B cell (primary cell): ENCODE measurements around the gene DIABLO. TPM values are rescaled to one million over a fixed set of nuclear protein-coding genes. Genes with fewer than 3 reads are reported as not detected.

Experiments
- ATAC-seq: fragments of 200-7000 bp; cut with Tn5 transposase; one replicate; pipeline ENCODE4 v1.10.0; 2021; ENCODE audit warnings: low read depth, mild to moderate bottlenecking, moderate number of reproducible peaks, moderate library complexity
- CTCF ChIA-PET: fragments of 350-600 bp; sonication (Branson Sonifier 250); formaldehyde crosslinking; loops from one replicate; lab custom pipeline; 2021; ENCODE audit warnings: antibody characterized with exemption, inconsistent platforms; lab: Charles Lee
- POLR2A ChIA-PET: fragments of 350-600 bp; sonication (Branson Sonifier 250); formaldehyde crosslinking; loops from one replicate; lab custom pipeline; 2021; ENCODE audit warnings: antibody characterized with exemption; lab: Charles Lee
- DNase-seq: peaks from one replicate; pipeline ENCODE4 v3.0.0; 2013
- H2AFZ ChIP-seq: 2 replicates; pipeline ENCODE4 v1.6.1; 2012; ENCODE audit warnings: mild to moderate bottlenecking, low read depth, low read length; ENCODE audit not compliant: insufficient read depth, poor library complexity, severe bottlenecking
- H3K27ac ChIP-seq, 2 donors: 1 replicate in 1 of 2; 2 replicates in 1 of 2; pipeline ENCODE4 v1.5.1; 2012 to 2013; ENCODE audit warnings: low read length in 2 of 2, mild to moderate bottlenecking in 2 of 2, moderate library complexity in 1 of 2
- H3K27me3 ChIP-seq, 4 experiments: fragments of 200-600 bp in 1 of 4; sonication (generic) in 1 of 4; replicated peaks in 1 of 4; 1 replicate in 2 of 4; 2 replicates in 2 of 4; pipeline versions ENCODE4 v1.6.1 to v1.7.0; 2013 to 2016; ENCODE audit warnings: low read length in 3 of 4, mild to moderate bottlenecking in 2 of 4, mixed read lengths in 1 of 4, moderate library complexity in 1 of 4; ENCODE audit not compliant: insufficient read depth in 4 of 4, control insufficient read depth in 3 of 4; ENCODE audit errors: control extremely low read depth in 1 of 4
- H3K36me3 ChIP-seq, 2 experiments: replicated peaks in 1 of 2; 1 replicate in 1 of 2; 2 replicates in 1 of 2; pipeline versions ENCODE4 v1.6.1 to v1.7.1; 2013; ENCODE audit warnings: low read length in 1 of 2; ENCODE audit not compliant: insufficient read depth in 2 of 2, control insufficient read depth in 1 of 2; ENCODE audit errors: control extremely low read depth in 1 of 2, extremely low read depth in 1 of 2
- H3K4me1 ChIP-seq, 2 donors: fragments of 200-600 bp in 1 of 2; sonication (generic) in 1 of 2; 1 replicate in 1 of 2; 2 replicates in 1 of 2; pipeline versions ENCODE4 v1.5.1 to v1.6.1; 2013 to 2017; ENCODE audit warnings: low read length in 2 of 2; ENCODE audit not compliant: control insufficient read depth in 2 of 2, insufficient read depth in 2 of 2
- H3K4me2 ChIP-seq: replicated peaks from 2 replicates; pipeline ENCODE3; 2012; ENCODE audit warnings: mild to moderate bottlenecking, low read depth, low read length; ENCODE audit not compliant: poor library complexity, severe bottlenecking
- H3K4me3 ChIP-seq, 5 experiments: fragments of 200-600 bp in 1 of 5; sonication (generic) in 1 of 5; 1 replicate in 3 of 5; 2 replicates in 2 of 5; pipeline versions ENCODE4 v1.5.1 to v1.7.0; 2011 to 2016; ENCODE audit warnings: low read length in 4 of 5, mild to moderate bottlenecking in 4 of 5, low read depth in 2 of 5, control low read depth in 1 of 5, moderate library complexity in 1 of 5; ENCODE audit not compliant: insufficient read depth in 1 of 5; ENCODE audit errors: control extremely low read depth in 1 of 5, extremely low read depth in 1 of 5
- H3K79me2 ChIP-seq: fragments of 200-600 bp; sonication (generic); one replicate; pipeline ENCODE4 v1.6.0; 2016; ENCODE audit warnings: low read length; ENCODE audit not compliant: control insufficient read depth, insufficient read depth
- H3K9ac ChIP-seq: fragments of 200-600 bp; sonication (generic); 2 replicates; pipeline ENCODE4 v1.6.1; 2017; ENCODE audit warnings: mild to moderate bottlenecking, low read length, moderate library complexity
- H3K9me3 ChIP-seq, 3 donors: one replicate each; pipeline versions ENCODE4 v1.6.1 to v1.7.1; 2013; ENCODE audit warnings: low read length in 2 of 3; ENCODE audit not compliant: control insufficient read depth in 2 of 3, insufficient read depth in 1 of 3; ENCODE audit errors: control extremely low read depth in 1 of 3
- H4K20me1 ChIP-seq: 2 replicates; pipeline ENCODE4 v1.6.0; 2012; ENCODE audit warnings: mild to moderate bottlenecking, low read length; ENCODE audit not compliant: insufficient read depth, control insufficient read depth, poor library complexity, severe bottlenecking
- H3K27ac Mint-ChIP-seq: one replicate; pipeline ENCODE4 v1.8.0; 2021; ENCODE audit warnings: mixed read lengths
- H3K27me3 Mint-ChIP-seq: one replicate; pipeline ENCODE4 v1.8.0; 2021; ENCODE audit warnings: mixed read lengths
- H3K4me1 Mint-ChIP-seq: one replicate; pipeline ENCODE4 v1.8.0; 2021; ENCODE audit warnings: mixed read lengths
- H3K4me3 Mint-ChIP-seq: one replicate; pipeline ENCODE4 v1.8.0; 2021; ENCODE audit warnings: mixed read lengths
- H3K9me3 Mint-ChIP-seq: one replicate; pipeline ENCODE4 v1.8.0; 2022; ENCODE audit warnings: mixed read lengths; ENCODE audit not compliant: insufficient read depth
- CTCF ChIP-seq: fragments of 200-600 bp; IDR thresholded peaks from one replicate; pipeline ENCODE4 v1.8.0; 2022; ENCODE audit warnings: antibody characterized with exemption, mild to moderate bottlenecking
- EZH2 ChIP-seq: IDR thresholded peaks from 2 replicates; pipeline ENCODE4 v1.6.1; 2012; ENCODE audit warnings: borderline replicate concordance, low read depth, mild to moderate bottlenecking, moderate library complexity, low read length; ENCODE audit not compliant: insufficient read depth, poor library complexity, severe bottlenecking
- WGBS: methylation state at CpG from one replicate; pipeline ENCODE4 v1.1.5; 2013; ENCODE audit warnings: missing lambda C conversion rate; ENCODE audit not compliant: insufficient coverage; 5-methylcytosine and 5-hydroxymethylcytosine counted together
- intact Hi-C: fragments of 100-400 bp; cut with micrococcal nuclease; formaldehyde crosslinking; loops from one replicate; pipeline ENCODE4 v1.10.0; 2022
- polyA plus RNA-seq: library from polyadenylated mRNA; depleted of rRNA; stranded (reverse); fragments of >200 nt; gene quantifications from 2 replicates; pipeline ENCODE4 v1.2.3, GENCODE V29; 2012
- total RNA-seq, 2 donors: library from RNA; stranded (reverse); fragments of 120-200 nt in 1 of 2; gene quantifications; 1 replicate in 1 of 2; 2 replicates in 1 of 2; pipeline versions ENCODE4 v1.2.3 to v1.2.4, GENCODE V29; 2013 to 2022

Gene DIABLO
- total and polyA plus RNA-seq, 2 donors (not counting 1 experiment from before 2014, with no cell fraction given): 36.8 to 44.6 TPM

GRCh38 chr12:122195405-122195804 is 30.4 kb downstream of the DIABLO start:
- H3K27me3 Mint-ChIP-seq: peaks cover 36% of the 10 kb centered on the region

GRCh38 chr12:122194804-122195203 is 31.0 kb downstream of the DIABLO start:
- ChIA-PET POLR2A (no interaction called here), CTCF (interaction anchor here (0.9 to 2.1 kb wide), 2 partner anchors 276 to 278 kb away, joined by 3 to 7 read pairs; partner anchors contain the start of gene CFAP251)
- Histone ChIP-seq H3K9me3 (peaks cover 0 to 6% (median 0%) of the 10 kb centered on the region in 3 donors), H2AFZ (no peak overlapping the region), H3K4me1 (no peaks in the 10 kb centered on the region), H3K79me2 (no peaks in the 10 kb centered on the region), H3K36me3 (no peaks in the 10 kb centered on the region), H3K27ac (no peak overlapping the region), H3K4me2 (no peak overlapping the region), H3K27me3 (peaks cover 0 to 6% (median 2%) of the 10 kb centered on the region in 4 experiments), H3K4me3 (no peak overlapping the region), H4K20me1 (no peaks in the 10 kb centered on the region), H3K9ac (no peak overlapping the region)
- intact Hi-C loops: no loop called here
- no peak overlapping the region for H3K27ac Mint-ChIP-seq
- ATAC-seq (no peak), DNase-seq (no peak)
- no CpG with 5 or more reads among the region's 1 CpG for WGBS
- no peak overlapping the region for H3K4me3 Mint-ChIP-seq
- no peak for TF ChIP-seq CTCF
- no peak for TF ChIP-seq EZH2
- peaks cover 2% of the 10 kb centered on the region for H3K4me1 Mint-ChIP-seq
- no peaks in the 10 kb centered on the region for H3K9me3 Mint-ChIP-seq
- H3K27me3 Mint-ChIP-seq: peaks cover 30% of the 10 kb centered on the region

More at GRCh38 chr12:122195405-122195804, 30.4 kb downstream of the DIABLO start:
- peaks cover 2% of the 10 kb centered on the region for H3K4me1 Mint-ChIP-seq
- ATAC-seq (no peak), DNase-seq (no peak)
- peaks cover 0 to 13% (median 7%) of the 10 kb centered on the region in 4 experiments for H3K27me3 ChIP-seq
- CTCF ChIA-PET: interaction anchor here (0.9 kb wide), 1 partner anchor 36 kb away, joined by 3 read pairs; no protein-coding TSS in a partner anchor
- H3K27ac Mint-ChIP-seq: no peak overlapping the region
- 100% methylated on average over 3 of the region's 4 CpGs for WGBS
- TF ChIP-seq CTCF (no peak), EZH2 (no peak)
- H3K9ac ChIP-seq: no peak overlapping the region
- H3K4me2 ChIP-seq: no peak overlapping the region
- no peak overlapping the region for H3K4me3 Mint-ChIP-seq
- H3K9me3 ChIP-seq: peaks cover 0 to 6% (median 0%) of the 10 kb centered on the region in 3 donors
- no peak overlapping the region for H3K27ac ChIP-seq
- POLR2A ChIA-PET: no interaction called here
- no peaks in the 10 kb centered on the region for H3K36me3 ChIP-seq
- no peaks in the 10 kb centered on the region for H3K79me2 ChIP-seq
- no peaks in the 10 kb centered on the region for H3K4me1 ChIP-seq
- H3K9me3 Mint-ChIP-seq: no peaks in the 10 kb centered on the region
- intact Hi-C loops: no loop called here
- no peak overlapping the region for H2AFZ ChIP-seq
- no peaks in the 10 kb centered on the region for H4K20me1 ChIP-seq
- H3K4me3 ChIP-seq: no peak overlapping the region
